HG03342 (cell line): ENCODE results near the gene ACOXL.

Experiments
- ATAC-seq: cut with Tn5 transposase; IDR thresholded peaks from one replicate; pipeline ENCODE4 v1.9.1; 2021; ENCODE audit warnings: mild to moderate bottlenecking, moderate library complexity; ENCODE audit not compliant: unreplicated experiment

The ACOXL gene

DNA sequence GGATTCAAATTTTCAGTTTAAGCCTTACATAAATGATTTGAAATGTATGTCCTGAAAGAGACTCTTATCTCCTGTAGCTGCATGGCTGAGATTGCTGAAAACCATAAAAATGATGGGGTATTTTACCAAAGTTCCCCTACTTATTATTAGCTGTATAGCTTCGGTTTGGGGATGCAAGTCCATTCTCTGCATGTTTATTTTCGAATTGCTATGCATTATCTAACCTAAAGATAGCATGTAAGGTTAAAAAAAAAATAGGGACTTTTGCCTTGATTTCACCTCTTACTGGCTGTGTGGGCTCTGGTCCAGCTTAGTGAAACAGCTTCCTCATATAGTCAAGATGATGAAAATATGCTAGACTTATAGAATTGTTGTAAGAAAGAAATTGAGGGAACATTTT, 14.0 kb upstream of the ACOXL start:
- no peak for ATAC-seq

DNA sequence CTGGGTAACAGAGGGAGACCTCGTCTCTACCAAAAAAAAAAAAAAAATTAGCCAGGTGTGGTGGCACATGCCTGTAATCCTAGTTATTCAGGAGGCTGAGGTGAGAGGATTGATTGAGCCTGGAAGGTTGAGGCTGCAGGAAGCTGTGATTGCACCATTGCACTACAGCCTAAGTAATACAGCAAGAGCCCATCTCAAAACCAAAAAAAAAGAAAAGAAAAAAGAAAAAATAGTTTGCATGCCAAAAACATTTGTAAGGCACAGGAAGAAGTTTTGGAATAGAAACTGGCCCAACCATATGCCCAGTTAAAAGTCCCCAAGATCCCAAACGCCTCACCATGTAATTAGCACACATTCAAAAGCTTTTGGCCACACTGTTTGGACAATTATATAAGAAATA, 13.4 kb upstream of the ACOXL start:
- ATAC-seq = no peak

DNA sequence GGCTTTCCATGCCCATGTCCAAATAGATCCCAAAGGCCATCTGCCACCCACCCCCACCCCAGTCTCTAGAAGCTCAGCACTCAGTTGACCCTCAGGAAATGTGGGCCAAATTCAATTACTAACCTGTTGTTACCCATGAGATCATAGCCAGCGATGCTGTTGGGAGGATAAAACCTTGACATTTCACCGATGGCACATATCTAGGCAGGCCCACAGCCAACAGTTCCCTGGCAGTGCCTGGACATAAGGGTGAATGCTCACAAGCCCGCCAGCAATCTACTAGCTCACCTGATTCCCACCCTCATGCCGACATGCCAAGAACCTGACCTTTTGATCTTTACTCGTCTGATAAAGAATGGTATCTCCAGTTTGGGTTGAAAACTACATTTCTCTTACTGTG, 11.8 kb upstream of the ACOXL start:
- no peak for ATAC-seq

DNA sequence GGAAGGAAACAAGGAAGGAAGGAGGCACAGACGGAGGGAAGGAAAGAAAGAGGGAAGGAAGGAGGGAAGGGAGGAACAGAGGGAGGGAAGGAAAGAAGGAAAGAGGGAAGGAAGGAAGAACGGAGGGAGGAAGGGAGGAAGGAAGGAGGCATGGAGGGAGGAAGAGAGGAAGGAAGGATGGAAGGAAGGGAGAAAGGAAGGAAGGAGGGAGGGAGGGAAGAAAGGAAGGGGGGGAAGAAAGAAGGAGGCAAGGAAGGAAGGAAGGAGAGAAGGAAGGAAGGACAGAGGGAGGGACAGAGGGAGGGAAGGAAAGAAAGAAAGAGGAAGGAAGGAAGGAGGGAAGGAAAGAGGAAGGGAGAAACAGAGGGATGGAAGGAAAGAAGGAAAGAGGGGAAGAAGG, 7.6 kb upstream of the ACOXL start:
- no peak for ATAC-seq

DNA sequence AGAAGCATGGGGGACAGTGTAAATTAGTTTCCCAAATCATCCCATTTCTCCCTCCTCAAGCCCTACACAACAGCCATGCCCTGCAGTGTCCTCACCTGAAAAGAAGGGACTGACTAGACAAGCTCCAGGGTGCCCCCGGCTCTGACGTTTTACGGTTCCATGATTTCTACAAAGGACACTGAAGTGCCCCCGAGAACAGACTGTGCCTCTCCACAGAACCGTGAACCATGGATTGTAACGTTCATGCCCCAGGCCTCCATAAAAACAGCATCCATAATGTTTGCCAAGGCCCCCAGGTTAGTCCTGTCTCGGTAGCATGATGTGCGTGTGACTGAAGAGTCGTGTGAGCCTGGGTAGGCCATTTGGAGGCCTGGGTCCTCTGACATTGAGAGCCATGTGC, 7.0 kb upstream of the ACOXL start:
- no peak for ATAC-seq

DNA sequence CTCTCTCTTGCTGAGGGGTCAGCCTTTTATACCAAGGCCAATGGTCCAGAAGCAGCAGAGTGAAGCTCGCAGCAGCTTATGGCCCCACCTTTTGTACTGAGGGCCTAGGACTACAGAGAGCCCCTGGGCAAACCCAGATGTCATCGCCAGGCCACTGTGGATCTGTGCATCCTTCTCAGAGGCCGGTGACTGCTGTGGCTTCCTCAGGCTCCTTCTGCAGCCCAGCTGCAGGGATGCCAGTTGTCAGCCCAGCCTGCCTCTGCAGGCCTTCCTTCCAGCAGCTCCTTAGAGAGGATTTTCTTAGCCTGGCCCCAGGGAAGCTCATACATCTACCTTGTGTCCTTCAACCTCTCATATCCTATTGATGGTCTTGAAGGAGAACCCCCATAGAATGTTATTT, 6.5 kb upstream of the ACOXL start:
- ATAC-seq = no peak

DNA sequence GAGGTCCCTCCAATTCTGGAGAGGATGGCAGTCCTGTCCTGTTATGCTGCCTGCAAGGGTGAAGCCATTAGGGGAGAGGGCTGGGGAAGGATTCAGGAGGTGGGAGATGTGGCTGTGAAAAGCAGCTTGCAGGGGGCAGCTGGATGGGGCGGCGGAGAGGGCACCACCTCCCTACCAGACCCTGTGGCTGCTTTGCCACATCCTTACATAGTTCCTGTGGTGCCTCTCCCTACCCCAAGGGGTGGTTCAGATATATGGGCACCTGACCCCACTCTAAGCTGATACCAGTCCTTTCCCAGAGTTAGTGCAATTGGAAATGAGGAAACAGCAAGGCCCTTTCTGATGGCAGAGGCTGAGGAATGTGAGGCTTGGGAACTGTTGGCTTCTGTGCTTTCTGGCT, 6.1 kb upstream of the ACOXL start:
- no peak for ATAC-seq

DNA sequence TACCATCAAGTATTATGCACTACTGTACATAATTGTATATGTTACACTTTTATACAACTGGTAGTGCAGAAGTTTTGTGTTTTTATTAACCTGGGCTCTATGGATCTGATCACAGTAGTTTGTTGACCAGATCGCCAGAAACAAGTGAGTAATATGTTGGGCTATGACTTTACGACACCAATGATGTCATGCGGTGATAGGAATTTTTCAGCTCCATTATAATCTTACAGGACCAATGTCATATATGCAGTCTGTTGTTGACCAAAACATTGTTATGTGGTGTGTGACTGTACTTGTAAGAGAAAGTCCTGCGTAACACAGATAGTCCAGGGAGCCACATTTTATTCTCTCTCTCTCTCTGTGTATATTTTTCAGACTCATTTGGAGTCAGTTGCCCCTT, 4.5 kb upstream of the ACOXL start:
- no peak for ATAC-seq

DNA sequence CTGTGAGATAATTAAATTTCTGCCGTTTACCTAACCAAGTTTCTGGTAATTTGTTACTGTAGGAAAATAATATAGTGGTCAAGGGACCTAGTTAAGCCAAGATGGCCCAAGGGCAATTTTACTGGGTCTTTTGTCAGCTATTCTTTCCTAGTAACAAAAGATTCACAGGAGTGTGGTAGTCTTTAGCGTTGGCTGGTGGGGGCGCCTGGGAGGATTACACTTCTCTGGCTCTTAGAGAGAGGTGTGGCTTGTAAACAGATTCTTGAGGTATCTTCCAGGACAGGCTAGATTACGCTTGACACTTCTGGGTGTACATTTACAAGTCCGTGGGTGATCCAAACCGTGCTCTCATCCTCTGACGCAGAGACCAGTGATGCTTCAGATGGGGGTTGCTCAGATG, 3.3 kb upstream of the ACOXL start:
- ATAC-seq = no peak

DNA sequence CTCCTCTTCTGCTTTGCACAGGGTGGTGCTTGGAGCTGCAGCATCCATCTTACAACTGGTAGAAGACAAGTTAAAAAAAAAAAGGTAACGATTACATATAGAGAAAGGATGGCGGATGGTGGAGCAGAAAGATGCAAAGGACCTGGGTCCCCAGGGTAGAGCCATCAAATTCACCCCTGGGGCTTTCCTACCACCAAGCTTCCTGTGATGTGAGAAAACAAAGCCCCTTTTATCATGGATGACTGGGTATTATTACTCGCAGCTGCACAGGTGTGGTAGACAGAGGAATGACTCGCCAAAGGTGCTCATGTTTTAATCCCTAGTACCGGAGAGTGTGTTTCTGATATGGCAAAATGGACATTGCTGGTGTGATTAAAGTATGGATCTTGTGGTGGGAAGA, 1.3 kb upstream of the ACOXL start:
- no peak for ATAC-seq

DNA sequence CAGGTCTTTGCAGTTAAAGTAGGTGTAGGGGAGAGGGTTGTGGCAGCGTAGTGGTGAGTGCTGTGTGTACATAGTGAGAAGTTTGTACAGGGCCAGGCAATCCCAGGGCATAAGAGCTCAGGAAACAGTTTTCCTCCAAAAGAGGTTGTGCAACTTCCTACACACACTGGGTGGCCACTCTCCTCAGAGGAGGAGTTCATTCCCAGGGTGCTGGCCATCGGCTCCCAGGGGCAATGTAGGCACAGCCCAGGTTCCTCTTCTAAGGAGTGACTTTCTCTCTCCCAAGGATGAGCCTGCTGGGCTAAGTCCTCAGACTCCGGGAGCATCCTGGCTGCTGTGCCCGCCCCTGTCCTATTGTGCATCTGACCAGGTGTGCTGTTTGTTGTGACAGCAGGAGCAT, 3.0 kb downstream of the ACOXL start:
- no peak for ATAC-seq

DNA sequence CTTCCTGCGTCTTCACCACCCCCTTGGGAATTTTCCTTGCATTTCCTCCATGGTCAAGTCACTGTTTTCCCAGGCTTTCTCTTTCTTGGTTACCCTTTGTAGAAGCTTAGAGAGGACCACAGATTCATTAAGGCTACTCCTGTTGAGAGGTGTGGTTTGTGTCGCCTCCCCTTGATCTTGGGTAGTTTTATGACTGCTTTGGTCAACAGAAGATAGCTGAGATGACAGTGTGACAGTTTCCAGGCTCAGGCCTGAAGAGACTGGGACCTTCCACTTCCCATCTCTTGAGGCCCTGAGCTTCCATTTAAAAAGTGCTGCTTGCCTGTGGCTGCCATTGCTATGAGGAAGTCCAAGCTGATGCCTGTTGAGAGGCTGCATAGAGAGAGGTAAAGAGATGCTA, 5.4 kb downstream of the ACOXL start:
- no peak for ATAC-seq

DNA sequence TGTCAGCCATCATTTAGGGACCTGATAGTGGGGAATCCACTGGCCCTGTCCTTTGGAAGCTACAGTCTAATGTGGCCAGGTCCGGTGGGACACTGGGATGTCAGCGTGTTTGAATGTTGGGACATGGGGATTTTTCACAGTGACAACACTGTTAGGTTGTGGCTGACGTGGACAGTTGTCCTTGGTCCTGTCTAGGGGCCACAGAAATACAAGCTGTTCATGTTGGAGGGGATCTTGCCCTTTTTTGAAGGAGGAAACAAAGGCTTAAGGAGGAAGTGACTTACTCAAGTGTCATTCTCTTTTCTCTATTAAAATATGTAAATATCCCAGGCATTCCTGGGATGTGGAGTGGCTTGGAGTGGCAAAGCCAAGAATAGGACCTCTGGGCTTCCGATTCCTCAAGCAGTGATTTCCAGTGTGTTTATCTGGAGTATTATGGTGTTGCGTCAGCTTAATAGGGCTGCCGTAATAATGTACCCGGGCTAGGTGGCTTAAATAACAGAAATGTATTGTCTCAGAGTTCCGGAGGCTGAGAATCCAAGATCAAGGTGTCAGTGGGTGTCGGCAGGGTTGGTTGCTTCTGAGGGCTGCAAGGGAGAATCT, 8.5 kb downstream of the ACOXL start:
- no peak for ATAC-seq

DNA sequence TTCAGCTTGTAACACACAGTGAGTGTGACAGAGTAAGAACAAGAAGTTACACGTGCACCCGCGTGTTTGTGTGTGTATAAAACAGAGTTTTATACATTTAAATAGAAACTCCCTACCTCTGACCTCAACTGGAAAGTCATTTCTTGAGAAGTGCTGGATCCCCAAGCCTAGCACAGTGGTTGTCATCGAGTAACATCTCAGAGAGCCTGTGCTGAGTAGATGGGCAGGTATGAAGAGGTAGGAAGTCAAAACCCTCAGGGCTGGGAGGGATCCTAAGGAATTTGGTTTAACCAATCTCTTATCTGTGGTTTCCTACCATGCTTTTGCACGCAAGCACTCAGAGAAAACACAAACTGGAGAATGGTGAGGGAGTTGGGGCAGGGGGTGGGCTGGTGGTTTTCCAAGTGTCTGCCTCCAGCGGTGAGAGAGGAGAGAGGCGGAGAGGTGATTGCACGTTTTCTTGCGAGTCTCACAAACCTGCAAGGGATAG, 9.2 kb downstream of the ACOXL start:
- no peak for ATAC-seq

DNA sequence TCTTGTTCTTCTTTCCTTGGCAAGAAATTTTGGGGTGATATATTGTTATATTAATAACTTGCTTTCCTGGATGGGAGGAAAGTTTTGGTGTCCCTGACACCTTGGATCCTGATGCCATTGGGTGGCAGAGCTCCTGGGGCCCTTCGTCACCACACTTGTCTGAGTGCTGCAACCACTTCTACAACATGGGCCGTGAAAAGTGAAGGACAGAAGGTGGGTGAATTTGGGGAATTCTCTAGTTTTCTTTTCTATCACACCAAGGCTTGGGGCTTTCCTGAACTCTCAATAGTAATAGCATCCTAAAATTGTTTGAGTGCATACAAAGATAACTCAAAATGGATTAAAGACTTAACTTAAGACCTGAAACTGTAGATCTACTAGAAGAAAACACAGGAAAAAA, 10.0 kb downstream of the ACOXL start:
- ATAC-seq = no peak

DNA sequence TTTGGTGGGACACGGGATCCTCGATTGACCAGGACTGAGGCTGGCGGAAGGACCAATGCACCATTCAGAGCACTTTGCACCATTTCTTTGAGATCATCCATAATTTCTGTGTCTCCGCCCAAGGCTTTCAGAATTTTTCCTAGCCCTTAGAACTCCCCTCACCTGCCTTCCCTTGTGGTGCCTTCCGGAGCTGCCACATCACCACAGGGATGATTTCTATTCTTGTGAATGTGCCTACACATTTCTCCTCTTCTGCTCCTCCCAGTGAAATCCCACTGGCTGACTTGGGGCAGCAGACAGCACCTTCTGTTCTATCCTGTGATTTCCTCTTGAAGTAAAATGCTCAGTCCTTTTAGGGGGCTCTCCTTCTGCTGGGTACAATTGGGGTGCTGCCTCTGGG, 11.2 kb downstream of the ACOXL start:
- ATAC-seq = no peak

DNA sequence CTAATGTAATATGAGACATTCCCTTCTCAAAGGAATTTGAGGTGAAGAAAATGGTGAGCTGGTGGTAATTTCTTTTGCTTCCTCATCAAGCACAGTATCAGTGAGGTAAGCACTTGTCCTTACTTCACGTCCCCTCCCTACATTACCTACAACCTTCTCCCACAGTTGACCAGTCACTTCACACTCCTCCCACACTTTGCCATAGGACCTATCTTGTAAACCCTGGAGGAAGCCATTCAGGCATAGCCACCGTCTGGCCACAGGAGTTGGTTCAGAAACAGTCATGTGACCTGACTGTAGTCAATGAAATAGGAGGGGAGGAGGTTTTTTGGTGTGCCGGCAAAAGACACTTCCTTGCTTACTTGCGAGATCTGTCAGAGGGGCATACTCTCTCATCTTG, 12.1 kb downstream of the ACOXL start:
- ATAC-seq = no peak

DNA sequence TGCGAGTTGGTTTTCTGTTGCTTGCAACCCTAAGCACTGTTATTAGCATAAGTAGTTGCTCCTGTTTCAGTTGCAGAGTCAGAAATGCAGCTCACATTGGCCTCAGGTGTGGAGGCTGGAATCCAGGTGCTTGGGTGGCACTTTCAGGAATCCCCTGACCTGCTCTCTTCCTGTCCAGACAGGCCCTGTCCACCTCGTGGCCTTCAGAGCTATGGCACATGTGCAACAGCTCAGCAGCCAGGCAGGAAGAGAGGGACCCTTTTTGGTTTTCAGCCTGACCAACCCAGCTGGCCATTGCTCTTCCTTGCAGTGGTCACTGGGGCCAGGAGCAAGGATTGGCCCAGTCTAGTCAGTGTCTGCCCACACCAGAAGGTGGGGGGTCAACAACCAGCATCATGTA, 12.7 kb downstream of the ACOXL start:
- no peak for ATAC-seq

DNA sequence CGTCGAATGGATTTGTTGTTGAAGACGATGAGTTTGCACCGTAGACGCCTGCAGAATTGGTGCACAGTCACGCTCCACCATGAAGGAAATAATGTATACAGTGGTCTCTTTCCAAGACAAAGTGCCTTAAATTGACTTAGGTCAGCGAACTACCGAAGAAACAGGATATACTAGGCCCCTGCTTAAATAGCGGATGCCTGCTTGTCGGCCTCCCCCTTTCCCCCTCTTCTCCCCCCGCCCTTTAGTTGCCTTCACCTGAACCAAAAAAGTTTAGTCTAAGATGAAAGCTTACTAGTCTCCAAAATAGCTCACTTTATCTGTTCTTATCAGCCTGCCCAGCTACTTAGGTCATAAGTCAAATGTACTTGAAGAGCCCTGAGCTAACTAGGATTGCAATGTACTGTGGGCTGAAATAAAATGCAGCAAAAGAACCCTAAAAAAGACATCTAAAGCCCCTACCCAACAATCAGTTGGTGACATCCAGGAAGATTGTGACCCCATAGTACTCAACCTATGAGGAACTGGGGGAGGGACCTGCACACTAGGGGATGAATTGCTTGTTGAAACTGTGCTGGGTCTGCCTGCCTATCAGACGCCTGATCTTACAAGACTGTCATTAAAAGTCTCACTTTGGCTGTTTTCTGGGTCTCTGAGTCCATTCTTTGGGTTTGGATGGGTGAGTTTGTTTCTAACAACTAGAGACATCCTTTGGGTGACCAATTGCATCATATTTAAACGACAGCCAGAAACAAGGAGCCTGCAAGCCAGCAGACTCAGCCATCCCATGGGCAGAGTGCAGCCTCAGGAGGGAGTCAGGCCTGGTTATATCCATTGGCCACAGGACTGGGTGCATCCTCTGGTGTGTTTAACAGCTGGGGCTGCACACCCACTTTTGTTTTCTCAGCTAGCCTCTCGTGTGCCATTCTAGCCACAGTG, 14.5 kb downstream of the ACOXL start:
- ATAC-seq = no peak

DNA sequence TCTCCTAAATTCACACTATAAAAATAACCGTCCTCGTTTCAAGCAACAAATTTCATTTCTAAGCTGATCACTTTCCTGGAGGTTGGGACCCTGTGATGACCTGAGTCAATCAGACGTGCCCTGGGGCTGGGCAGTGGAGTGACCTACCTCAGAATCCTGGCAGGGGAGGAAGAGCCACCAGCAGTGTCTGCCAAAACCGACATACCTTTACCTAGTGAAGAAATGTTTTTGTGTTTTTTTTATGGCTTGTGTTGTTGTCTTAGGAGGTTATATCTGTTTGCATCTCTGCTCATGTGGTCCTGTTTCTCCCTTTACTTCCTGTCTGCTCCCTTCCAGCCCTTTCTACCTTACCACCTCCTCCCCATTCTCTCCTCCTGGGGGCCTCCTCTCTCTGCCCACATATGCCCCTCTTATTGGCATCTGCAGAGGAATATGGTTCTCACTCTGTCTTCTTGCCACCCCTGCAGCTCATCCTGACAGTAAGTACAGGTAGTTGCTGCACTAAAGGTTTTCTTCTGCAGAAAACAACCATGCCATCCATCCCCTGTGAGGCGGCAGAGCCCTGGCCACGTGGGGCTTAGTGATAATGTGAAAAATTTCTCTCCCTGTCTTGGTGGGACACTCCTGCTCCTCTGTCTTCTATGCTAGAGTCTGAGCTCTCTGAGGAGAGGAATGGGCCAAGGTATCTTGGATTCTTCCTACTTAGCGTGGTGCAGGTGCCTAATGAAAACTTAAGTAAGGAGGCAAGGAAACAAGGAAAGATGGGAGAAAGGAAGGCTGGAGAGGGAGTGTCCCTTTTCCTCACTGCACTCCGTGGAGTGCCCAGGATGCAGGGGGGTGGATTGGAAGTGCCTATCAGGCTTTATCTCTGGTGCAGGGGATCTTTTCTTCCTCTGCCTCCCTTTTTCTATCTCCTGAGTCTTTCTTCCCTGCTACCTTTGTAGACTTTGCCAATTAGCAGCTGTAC, 15.4 kb downstream of the ACOXL start:
- ATAC-seq = peak; percentile 7

DNA sequence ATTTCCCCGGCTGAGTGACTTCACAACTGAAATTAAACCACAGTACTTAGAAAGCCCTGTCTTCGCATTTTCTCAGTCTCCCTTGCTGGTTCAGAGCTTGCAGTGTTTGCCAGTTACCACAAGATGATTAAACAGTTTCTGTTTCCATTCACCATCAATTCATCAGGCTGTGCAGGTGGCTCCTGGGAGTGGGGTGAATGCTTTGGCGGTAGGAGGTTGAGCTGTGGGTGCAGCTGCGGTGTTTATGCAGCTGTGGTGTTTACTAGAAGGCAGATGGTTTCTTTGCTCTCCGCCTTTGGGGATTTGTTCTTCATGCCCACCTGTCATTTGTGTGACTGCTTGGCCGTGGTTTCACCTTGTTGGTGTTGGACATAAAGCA, 16.1 kb downstream of the ACOXL start:
- peak; percentile 94 for ATAC-seq
